Endothelial cell of umbilical vein (primary cell): ENCODE results near the gene HIVEP3. TPM values are rescaled to one million over a fixed set of nuclear protein-coding genes. Genes with fewer than 3 reads are reported as not detected.

Source experiments
- BruUV-seq: library from RNA; stranded (reverse); fragments of 400-500 nt; replicated peaks from 2 replicates; lab custom pipeline; 2021; lab: Mats Ljungman, UMichigan
- CTCF ChIA-PET: fragments of 300-600, 350-600 bp; sonication (Branson Sonifier 250); formaldehyde crosslinking; loops from one replicate; lab custom pipeline; 2021; ENCODE audit warnings: antibody characterized with exemption, inconsistent platforms; lab: Charles Lee
- POLR2A ChIA-PET: fragments of 300-600, 350-600 bp; sonication (Branson Sonifier 250); formaldehyde crosslinking; loops from one replicate; lab custom pipeline; 2021; ENCODE audit warnings: antibody characterized with exemption, inconsistent platforms; lab: Charles Lee
- DNase-seq: peaks from one replicate; pipeline ENCODE4 v3.0.0-alpha.2; 2011; ENCODE audit warnings: low read depth, low spot score
- FAIRE-seq: peaks from 2 replicates; lab custom pipeline; 2011; peaks lifted over from hg19 to GRCh38; lab: Jason Lieb, UNC
- H2AFZ ChIP-seq: 2 replicates; pipeline ENCODE4 v1.6.0; 2012; ENCODE audit warnings: low read depth, low read length, control low read depth, inconsistent platforms
- H3K27ac ChIP-seq: 2 replicates; pipeline ENCODE4 v1.5.1; 2011; ENCODE audit warnings: low read depth, mild to moderate bottlenecking, control low read depth, low read length, moderate library complexity; ENCODE audit not compliant: insufficient read depth
- H3K27me3 ChIP-seq, 2 experiments: 2 replicates each; pipeline versions ENCODE4 v1.6.0 to v1.6.1; 2011; ENCODE audit warnings: low read length in 2 of 2, mixed read lengths in 1 of 2; ENCODE audit not compliant: control insufficient read depth in 2 of 2, insufficient read depth in 2 of 2
- H3K36me3 ChIP-seq, 2 experiments: 2 replicates in 1 of 2; 3 replicates in 1 of 2; pipeline ENCODE4 v1.5.1; 2011; ENCODE audit warnings: low read length in 2 of 2, mild to moderate bottlenecking in 1 of 2, moderate library complexity in 1 of 2; ENCODE audit not compliant: control insufficient read depth in 2 of 2, insufficient read depth in 2 of 2; ENCODE audit errors: extremely low read depth in 1 of 2
- H3K4me1 ChIP-seq: 3 replicates; pipeline ENCODE4 v1.5.1; 2011; ENCODE audit warnings: mild to moderate bottlenecking, low read length; ENCODE audit not compliant: control insufficient read depth, insufficient read depth; ENCODE audit errors: extremely low read depth
- H3K4me2 ChIP-seq: 2 replicates; pipeline ENCODE4 v1.6.1; 2011; ENCODE audit warnings: low read length, control low read depth, mixed read lengths; ENCODE audit not compliant: insufficient read depth
- H3K4me3 ChIP-seq, 3 experiments: fragments of 200-600 bp in 1 of 3; sonication (generic), shearing (Covaris generic) in 1 of 3; replicated peaks in 1 of 3; 2 replicates each; pipeline ENCODE4 v1.5.1; 2011 to 2016; ENCODE audit warnings: control low read depth in 3 of 3, low read length in 3 of 3, mild to moderate bottlenecking in 2 of 3, inconsistent platforms in 1 of 3, low read depth in 1 of 3, moderate library complexity in 1 of 3; ENCODE audit not compliant: insufficient read depth in 1 of 3
- H3K79me2 ChIP-seq: 2 replicates; pipeline ENCODE4 v1.6.0; 2012; ENCODE audit warnings: low read length, inconsistent platforms; ENCODE audit not compliant: control insufficient read depth, insufficient read depth
- H3K9ac ChIP-seq: replicated peaks from 2 replicates; pipeline ENCODE3; 2011; ENCODE audit warnings: low read length, control low read depth; ENCODE audit not compliant: insufficient read depth; ENCODE audit errors: extremely low read depth
- H3K9me1 ChIP-seq: replicated peaks from 3 replicates; pipeline ENCODE4 v1.6.0; 2011; ENCODE audit warnings: mild to moderate bottlenecking, low read length; ENCODE audit not compliant: control insufficient read depth, insufficient read depth; ENCODE audit errors: extremely low read depth
- H3K9me3 ChIP-seq: replicated peaks from 2 replicates; pipeline ENCODE4 v1.5.1; 2012; ENCODE audit warnings: low read length, inconsistent platforms; ENCODE audit not compliant: control insufficient read depth, insufficient read depth
- H4K20me1 ChIP-seq: replicated peaks from 2 replicates; pipeline ENCODE3; 2011; ENCODE audit warnings: mild to moderate bottlenecking, low read length; ENCODE audit not compliant: control insufficient read depth, insufficient read depth; ENCODE audit errors: extremely low read depth
- EZH2 ChIP-seq: IDR thresholded peaks from 2 replicates; pipeline ENCODE4 v1.6.1; 2012; ENCODE audit warnings: borderline replicate concordance, low read depth, mild to moderate bottlenecking, moderate library complexity, low read length, inconsistent platforms; ENCODE audit not compliant: severe bottlenecking
- FOS ChIP-seq: IDR thresholded peaks from 2 replicates; pipeline ENCODE4 v1.6.1; 2011; ENCODE audit warnings: mild to moderate bottlenecking, low read length, moderate library complexity, borderline replicate concordance; ENCODE audit not compliant: insufficient read depth
- GATA2 ChIP-seq: IDR thresholded peaks from 2 replicates; pipeline ENCODE4 v1.7.0; 2011; ENCODE audit warnings: low read depth, mild to moderate bottlenecking, moderate library complexity, mixed read lengths, low read length; ENCODE audit not compliant: insufficient read length, insufficient read depth
- JUN ChIP-seq: IDR thresholded peaks from 2 replicates; pipeline ENCODE4 v1.6.1; 2011; ENCODE audit warnings: borderline replicate concordance, low read depth; ENCODE audit not compliant: insufficient read length, insufficient read depth
- MYC ChIP-seq: IDR thresholded peaks from one replicate; pipeline ENCODE4 v1.6.1; 2011; ENCODE audit warnings: mild to moderate bottlenecking, low read depth, low read length
- POLR2A ChIP-seq: IDR thresholded peaks from 2 replicates; pipeline ENCODE4 v1.6.1; 2012; ENCODE audit warnings: low read depth, mild to moderate bottlenecking, control low read depth, low read length
- POLR2AphosphoS5 ChIP-seq: IDR thresholded peaks from 2 replicates; pipeline ENCODE4 v1.6.1; 2012; ENCODE audit warnings: low read depth, mild to moderate bottlenecking, control low read depth, low read length, moderate library complexity; ENCODE audit not compliant: insufficient read depth
- dilution Hi-C: fragments of 300-500 bp; cut with MboI; formaldehyde crosslinking; loops from one replicate; pipeline ENCODE4 v1.15.0; 2019; ENCODE audit warnings: low sequenced_read_pairs; ENCODE audit not compliant: extremely low pct_ligation_motif_present
- intact Hi-C: fragments of 100-400 bp; cut with micrococcal nuclease; formaldehyde crosslinking; loops from one replicate; pipeline ENCODE4 v1.10.0; 2022
- polyA plus RNA-seq, 4 experiments: library from polyadenylated mRNA; depleted of rRNA in 3 of 4; stranded (reverse) in 3 of 4; unstranded in 1 of 4; fragments of >200 nt; gene quantifications; 2 replicates each; pipeline versions ENCODE4 v1.2.1 to v1.2.3, GENCODE V29; 2011 to 2012; ENCODE audit warnings: missing spikeins in 1 of 4
- total RNA-seq: library from RNA; stranded (reverse); gene quantifications from 2 replicates; pipeline ENCODE4 v1.2.3, GENCODE V29; 2021
- TF ChIP-seq, protein P1 (sequence below): IDR thresholded peaks from 2 replicates; pipeline ENCODE4 v1.6.1; 2011; ENCODE audit not compliant: insufficient read depth, insufficient read length
- TF ChIP-seq, protein P2 (sequence below), 2 donors: IDR thresholded peaks; 1 replicate in 1 of 2; 2 replicates in 1 of 2; pipeline ENCODE4 v1.5.1; 2011; ENCODE audit warnings: low read length in 2 of 2, mild to moderate bottlenecking in 2 of 2, moderate library complexity in 2 of 2, control low read depth in 1 of 2, inconsistent platforms in 1 of 2, low read depth in 1 of 2; ENCODE audit not compliant: insufficient read depth in 1 of 2; ENCODE audit errors: extremely low read depth in 1 of 2

Gene HIVEP3
- total and polyA plus RNA-seq, 2 donors (not counting 3 experiments of a cell fraction or from before 2014, with no cell fraction given): 3.4 to 4.0 TPM

DNA sequence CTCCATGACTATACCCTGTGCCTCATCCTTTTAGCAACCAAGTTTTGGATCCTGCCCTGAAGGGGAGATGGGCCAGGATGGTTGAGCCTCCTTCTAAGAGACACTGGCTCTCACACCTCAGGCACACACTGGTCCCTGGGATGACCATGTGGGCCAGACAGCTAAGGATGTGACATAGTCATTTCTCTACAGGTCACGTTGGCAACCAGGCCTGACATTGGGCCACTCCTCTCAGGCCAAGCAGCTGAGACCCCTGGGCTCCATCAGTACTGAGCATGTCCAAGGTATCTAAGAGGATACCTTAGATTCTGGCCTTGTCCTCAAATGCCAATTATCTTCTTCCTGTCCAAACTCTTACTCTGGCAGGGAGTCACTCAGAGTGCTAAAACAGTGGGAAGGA is 238.7 kb downstream of the HIVEP3 start:
- Histone ChIP-seq H3K79me2 (no peaks in the 10 kb centered on the region), H3K27ac (no peak overlapping the region), H3K36me3 (no peaks in the 10 kb centered on the region), H2AFZ (no peak overlapping the region), H3K4me1 (peaks cover 13% of the 10 kb centered on the region), H4K20me1 (no peaks in the 10 kb centered on the region), H3K9ac (no peak overlapping the region), H3K4me2 (no peak overlapping the region), H3K27me3 (no peaks in the 10 kb centered on the region), H3K9me3 (no peaks in the 10 kb centered on the region), H3K4me3 (no peak overlapping the region), H3K9me1 (no peaks in the 10 kb centered on the region)
- FAIRE-seq (no peak), DNase-seq (no peak)
- CTCF ChIA-PET: interaction anchor here (1.7 to 2.2 kb wide), 2 partner anchors 8 to 15 kb away, joined by 4 to 13 read pairs; no protein-coding TSS in a partner anchor
- TF ChIP-seq POLR2A (no peak), GATA2 (no peak), MYC (no peak), JUN (no peak)
- TF ChIP-seq, protein P1, sequence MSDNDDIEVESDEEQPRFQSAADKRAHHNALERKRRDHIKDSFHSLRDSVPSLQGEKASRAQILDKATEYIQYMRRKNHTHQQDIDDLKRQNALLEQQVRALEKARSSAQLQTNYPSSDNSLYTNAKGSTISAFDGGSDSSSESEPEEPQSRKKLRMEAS: no peak
- intact Hi-C loops: no loop called here
- BruUV-seq: no TSS peak
- POLR2A ChIA-PET: no interaction called here
- dilution Hi-C loops: no loop called here

DNA sequence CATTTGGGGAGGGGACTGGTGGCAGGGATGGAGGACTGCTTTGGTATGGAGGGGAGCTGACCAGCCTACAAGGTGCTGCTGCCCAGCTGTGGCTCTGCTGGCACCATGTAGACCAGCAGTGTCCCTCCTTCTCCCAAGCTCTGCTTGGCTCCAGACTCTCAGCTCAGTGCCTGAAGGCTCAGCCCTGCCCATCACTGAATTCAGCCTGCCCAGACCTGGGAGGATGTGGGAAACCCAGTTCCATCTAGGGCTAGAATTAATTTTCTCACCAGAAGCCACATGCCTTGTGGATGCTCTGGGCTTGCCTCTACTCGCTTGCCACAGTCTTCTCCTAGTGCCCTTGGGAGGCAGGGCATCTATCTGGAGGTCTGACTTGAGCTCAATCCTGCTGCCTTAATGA is 239.2 kb downstream of the HIVEP3 start:
- Histone ChIP-seq H3K36me3 (no peaks in the 10 kb centered on the region), H3K79me2 (no peaks in the 10 kb centered on the region), H3K4me2 (no peak overlapping the region), H3K9me1 (no peaks in the 10 kb centered on the region), H3K27me3 (no peaks in the 10 kb centered on the region), H4K20me1 (no peaks in the 10 kb centered on the region), H3K4me3 (no peak overlapping the region), H3K27ac (no peak overlapping the region), H3K4me1 (peaks cover 9% of the 10 kb centered on the region), H3K9me3 (no peaks in the 10 kb centered on the region), H3K9ac (no peak overlapping the region), H2AFZ (no peak overlapping the region)
- CTCF ChIA-PET: no interaction called here
- no peak for FAIRE-seq
- dilution Hi-C loops: no loop called here
- POLR2A ChIA-PET: no interaction called here
- intact Hi-C loops: no loop called here
- no peak for TF ChIP-seq POLR2AphosphoS5
- TF ChIP-seq JUN: no peak
- TF ChIP-seq, protein P2, sequence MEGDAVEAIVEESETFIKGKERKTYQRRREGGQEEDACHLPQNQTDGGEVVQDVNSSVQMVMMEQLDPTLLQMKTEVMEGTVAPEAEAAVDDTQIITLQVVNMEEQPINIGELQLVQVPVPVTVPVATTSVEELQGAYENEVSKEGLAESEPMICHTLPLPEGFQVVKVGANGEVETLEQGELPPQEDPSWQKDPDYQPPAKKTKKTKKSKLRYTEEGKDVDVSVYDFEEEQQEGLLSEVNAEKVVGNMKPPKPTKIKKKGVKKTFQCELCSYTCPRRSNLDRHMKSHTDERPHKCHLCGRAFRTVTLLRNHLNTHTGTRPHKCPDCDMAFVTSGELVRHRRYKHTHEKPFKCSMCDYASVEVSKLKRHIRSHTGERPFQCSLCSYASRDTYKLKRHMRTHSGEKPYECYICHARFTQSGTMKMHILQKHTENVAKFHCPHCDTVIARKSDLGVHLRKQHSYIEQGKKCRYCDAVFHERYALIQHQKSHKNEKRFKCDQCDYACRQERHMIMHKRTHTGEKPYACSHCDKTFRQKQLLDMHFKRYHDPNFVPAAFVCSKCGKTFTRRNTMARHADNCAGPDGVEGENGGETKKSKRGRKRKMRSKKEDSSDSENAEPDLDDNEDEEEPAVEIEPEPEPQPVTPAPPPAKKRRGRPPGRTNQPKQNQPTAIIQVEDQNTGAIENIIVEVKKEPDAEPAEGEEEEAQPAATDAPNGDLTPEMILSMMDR (IDR thresholded peaks at IDR 0.05; ENCODE audit: extremely low read depth in 1 of 2, insufficient read depth in 1 of 2, low read depth in 1 of 2, low read length in 2 of 2): no peak
- TF ChIP-seq EZH2: no peak
- no peak for TF ChIP-seq FOS
- no TSS peak for BruUV-seq
- DNase-seq: no peak
